ENCODE measurements around the gene PITPNM3.

PITPNM3 gene

GRCh38 chr17:6467567-6467966 lies 88.8 kb downstream of the PITPNM3 start:
- TF ChIP-seq, protein P1, sequence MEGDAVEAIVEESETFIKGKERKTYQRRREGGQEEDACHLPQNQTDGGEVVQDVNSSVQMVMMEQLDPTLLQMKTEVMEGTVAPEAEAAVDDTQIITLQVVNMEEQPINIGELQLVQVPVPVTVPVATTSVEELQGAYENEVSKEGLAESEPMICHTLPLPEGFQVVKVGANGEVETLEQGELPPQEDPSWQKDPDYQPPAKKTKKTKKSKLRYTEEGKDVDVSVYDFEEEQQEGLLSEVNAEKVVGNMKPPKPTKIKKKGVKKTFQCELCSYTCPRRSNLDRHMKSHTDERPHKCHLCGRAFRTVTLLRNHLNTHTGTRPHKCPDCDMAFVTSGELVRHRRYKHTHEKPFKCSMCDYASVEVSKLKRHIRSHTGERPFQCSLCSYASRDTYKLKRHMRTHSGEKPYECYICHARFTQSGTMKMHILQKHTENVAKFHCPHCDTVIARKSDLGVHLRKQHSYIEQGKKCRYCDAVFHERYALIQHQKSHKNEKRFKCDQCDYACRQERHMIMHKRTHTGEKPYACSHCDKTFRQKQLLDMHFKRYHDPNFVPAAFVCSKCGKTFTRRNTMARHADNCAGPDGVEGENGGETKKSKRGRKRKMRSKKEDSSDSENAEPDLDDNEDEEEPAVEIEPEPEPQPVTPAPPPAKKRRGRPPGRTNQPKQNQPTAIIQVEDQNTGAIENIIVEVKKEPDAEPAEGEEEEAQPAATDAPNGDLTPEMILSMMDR (IDR thresholded peaks at IDR 0.05; ENCODE audit: insufficient read depth, missing control alignments): no peak
- FAIRE-seq (no peak), DNase-seq (ENCODE audit: insufficient read length, low spot score) (no peak)

DNA sequence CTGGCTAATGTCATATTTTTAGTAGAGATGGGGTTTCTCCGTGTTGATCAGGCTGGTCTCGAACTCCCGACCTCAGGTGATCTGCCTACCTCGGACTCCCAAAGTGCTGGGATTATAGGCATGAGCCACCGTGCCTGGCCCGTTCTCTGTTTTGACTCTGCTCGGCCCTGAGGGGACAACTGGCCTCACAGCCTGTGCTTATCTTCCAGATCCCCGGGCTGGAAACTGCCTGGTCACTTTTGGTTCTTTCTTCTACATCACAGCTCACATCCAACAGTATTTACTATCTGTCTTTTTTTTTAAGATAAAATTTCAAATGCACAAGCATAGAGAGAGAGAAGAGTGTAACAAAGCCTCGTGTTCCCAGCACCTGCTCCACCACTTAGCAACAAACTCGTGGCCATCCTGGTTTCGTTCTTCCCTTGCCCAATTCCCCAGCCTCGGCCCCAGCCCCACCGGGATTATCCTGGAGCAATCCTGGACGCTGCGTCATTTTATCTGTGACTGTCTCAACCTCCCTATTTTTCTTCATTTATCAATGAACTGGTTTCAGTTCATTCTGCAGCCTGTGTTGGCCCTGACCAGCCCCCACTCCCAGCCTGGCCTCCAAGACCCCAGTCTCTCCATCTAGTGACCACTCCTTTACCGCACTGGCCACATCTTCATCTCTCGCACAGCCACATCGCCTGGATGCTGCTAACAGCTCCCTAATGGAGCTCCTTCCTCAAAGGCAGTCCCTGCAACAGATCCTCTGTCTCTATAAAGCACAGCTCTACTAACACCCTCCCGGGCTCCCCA lies 91.0 kb downstream of the PITPNM3 start:
- FAIRE-seq (no peak), DNase-seq (ENCODE audit: insufficient read length, low spot score) (no peak)
- TF ChIP-seq, protein P1 (IDR thresholded peaks at IDR 0.05; ENCODE audit: insufficient read depth, missing control alignments): no peak

GRCh38 chr17:6464446-6465041 lies 91.8 kb downstream of the PITPNM3 start:
- FAIRE-seq (no peak), DNase-seq (ENCODE audit: insufficient read length, low spot score) (no peak)
- TF ChIP-seq, protein P1 (IDR thresholded peaks at IDR 0.05; ENCODE audit: insufficient read depth, missing control alignments): no peak

DNA sequence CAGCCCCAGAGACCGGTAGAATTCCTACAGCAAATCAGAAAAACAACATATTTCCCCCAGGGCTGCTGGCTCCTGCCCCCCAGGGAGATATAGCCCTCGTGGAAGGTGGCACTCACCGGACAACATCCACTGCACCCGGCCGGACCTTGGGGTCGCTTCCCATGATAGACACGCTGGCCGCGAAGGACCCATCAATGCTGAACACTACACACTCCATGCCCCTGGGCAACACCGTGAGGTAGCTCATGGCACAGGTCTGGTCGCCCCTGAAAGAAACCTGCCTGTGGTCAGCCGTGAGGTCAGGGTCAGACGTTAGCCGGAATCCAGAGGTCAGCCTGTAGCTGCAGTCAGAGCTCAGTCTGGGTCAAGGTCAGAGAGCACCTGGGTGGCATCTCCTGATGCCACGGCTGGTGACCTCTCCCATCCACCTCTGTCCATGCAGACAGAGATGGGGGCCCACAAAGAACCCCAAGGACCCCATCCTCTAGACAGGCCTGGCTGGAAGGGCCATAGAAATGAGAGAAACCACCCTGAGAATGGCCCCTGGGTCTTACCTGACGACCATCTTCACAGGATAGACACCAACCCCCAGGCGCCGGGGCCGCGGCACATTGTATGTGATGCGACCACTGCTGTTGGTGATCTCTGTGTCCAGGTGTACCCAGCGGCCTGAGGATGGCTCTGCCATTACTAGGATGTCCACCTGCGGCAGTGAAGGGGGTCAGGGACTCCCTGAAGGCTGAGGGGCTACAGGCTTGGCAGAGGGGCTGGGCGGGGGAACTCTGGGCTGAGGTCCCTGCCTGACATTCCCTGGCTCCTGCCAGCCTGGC lies 92.5 kb downstream of the PITPNM3 start:
- TF ChIP-seq, protein P1 (IDR thresholded peaks at IDR 0.05; ENCODE audit: insufficient read depth, missing control alignments): no peak
- DNase-seq (ENCODE audit: insufficient read length, low spot score) (no peak), FAIRE-seq (no peak)

GRCh38 chr17:6462692-6463091 lies 93.7 kb downstream of the PITPNM3 start:
- FAIRE-seq: no peak

DNA sequence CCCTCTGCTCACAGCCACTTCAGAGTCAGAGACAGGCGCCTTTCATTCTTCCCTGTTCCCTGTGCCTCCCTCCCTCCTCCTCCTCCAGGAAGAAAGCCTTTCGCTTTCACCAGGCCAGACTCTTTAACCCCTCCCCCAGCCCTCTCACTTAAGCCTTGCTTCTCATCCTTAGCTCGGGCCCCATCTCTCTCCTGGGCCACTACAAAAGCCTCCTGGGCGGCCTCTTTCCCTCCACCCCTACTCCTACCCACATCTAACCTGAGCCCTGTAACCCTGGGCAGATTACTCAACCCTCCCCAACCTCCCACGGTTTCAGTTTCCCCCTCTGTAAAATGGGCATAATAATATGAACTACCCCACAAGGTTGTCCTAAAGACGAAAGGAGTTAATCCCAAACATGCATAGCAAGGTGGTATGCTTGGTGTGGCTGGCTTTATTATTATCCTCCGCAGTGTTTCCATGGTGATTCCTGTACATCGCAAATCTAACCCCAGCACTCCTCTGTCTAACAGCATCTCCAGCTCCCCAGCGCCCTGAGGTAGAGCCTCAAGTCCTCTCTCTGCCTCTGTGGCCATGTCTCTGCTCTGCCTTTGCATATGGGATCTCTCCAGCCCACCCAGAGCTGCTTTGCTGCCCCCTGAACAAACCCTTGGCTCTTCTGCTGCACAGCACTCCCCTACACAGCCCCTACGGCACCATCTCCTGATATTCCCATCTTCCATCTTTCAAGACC lies 94.4 kb downstream of the PITPNM3 start:
- TF ChIP-seq, protein P1 (IDR thresholded peaks at IDR 0.05; ENCODE audit: insufficient read depth, missing control alignments): no peak
- FAIRE-seq (no peak), DNase-seq (ENCODE audit: insufficient read length, low spot score) (no peak)

More at GRCh38 chr17:6462692-6463091, 93.7 kb downstream of the PITPNM3 start:
- no peak for DNase-seq (ENCODE audit: insufficient read length, low spot score)
- TF ChIP-seq, protein P1 (IDR thresholded peaks at IDR 0.05; ENCODE audit: insufficient read depth, missing control alignments): no peak

Measured in D721Med (cell line).